ENCODE results near the gene STAC2. TPM values are rescaled to one million over a fixed set of nuclear protein-coding genes. Genes with fewer than 3 reads are reported as not detected.

The STAC2 gene
- total and polyA plus RNA-seq, 2 of the 13 experiments (the other 11 are each of a cell fraction or from before 2014, with no cell fraction given) = not detected

- peak; percentile 39 for TF ChIP-seq THRA (CRISPR knock-in tag; IDR thresholded peaks at IDR 0.05; ENCODE audit: borderline replicate concordance)
- TF ChIP-seq MBD4 (IDR thresholded peaks at IDR 0.05; ENCODE audit: borderline replicate concordance, low read length) = no peak
- TF ChIP-seq ZNF235 (CRISPR knock-in tag; IDR thresholded peaks at IDR 0.05; ENCODE audit: borderline replicate concordance) = 0 out of 2 replicates have a peak, but pooled peaks have one; percentile 30
- peak; percentile 87; the same call in 1 of the 2 replicates for TF ChIP-seq ZNF20 (CRISPR knock-in tag; IDR thresholded peaks at IDR 0.05)
- peak; percentile 79 for TF ChIP-seq GABPB1 (CRISPR knock-in tag; IDR thresholded peaks at IDR 0.05)
- TF ChIP-seq YEATS2 (CRISPR knock-in tag; IDR thresholded peaks at IDR 0.05; ENCODE audit: borderline replicate concordance) = peak; percentile 77
- TF ChIP-seq RAD51 (IDR thresholded peaks at IDR 0.05; ENCODE audit: borderline replicate concordance) = peak; percentile 93; the same call in 1 of the 2 replicates
- TF ChIP-seq ZSCAN30 (CRISPR knock-in tag; IDR thresholded peaks at IDR 0.05) = peak; percentile 86; the same call in 1 of the 2 replicates
- peak; percentile 2; the same call in 1 of the 2 replicates for TF ChIP-seq NFYC (CRISPR knock-in tag; IDR thresholded peaks at IDR 0.05)
- TF ChIP-seq MXI1 (IDR thresholded peaks at IDR 0.05; ENCODE audit: borderline replicate concordance, low read depth, low read length) = peak; percentile 88; the same call in 2 of the 3 replicates
- peak; percentile 64; the same call in 1 of the 2 replicates for TF ChIP-seq CBX5 (CRISPR knock-in tag; IDR thresholded peaks at IDR 0.05; ENCODE audit: borderline replicate concordance)
- peak; percentile 90; the same call in 1 of the 2 replicates for TF ChIP-seq ZNF678 (CRISPR knock-in tag; IDR thresholded peaks at IDR 0.05)
- TF ChIP-seq ZNF576 (CRISPR knock-in tag; IDR thresholded peaks at IDR 0.05) = 0 out of 2 replicates have a peak, but pooled peaks have one; percentile 53
- 0 out of 2 replicates have a peak, but pooled peaks have one; percentile 15 for TF ChIP-seq SIX1 (CRISPR knock-in tag; IDR thresholded peaks at IDR 0.05; ENCODE audit: borderline replicate concordance)
- no peak for TF ChIP-seq ZNF318 (CRISPR knock-in tag; IDR thresholded peaks at IDR 0.05)
- TF ChIP-seq KMT2A (CRISPR knock-in tag; IDR thresholded peaks at IDR 0.05) = peak; percentile 72
- TF ChIP-seq LBX2 (CRISPR knock-in tag; IDR thresholded peaks at IDR 0.05; ENCODE audit: borderline replicate concordance) = peak; percentile 83; the same call in 1 of the 2 replicates
- TF ChIP-seq ZNF674 (CRISPR knock-in tag; IDR thresholded peaks at IDR 0.05; ENCODE audit: low read depth) = peak; percentile 88
These were observed 25.5 kb downstream of the STAC2 start, which contains the start of gene RPL19 (continued) for GRCh38 chr17:39200070-39200879.
